ENCODE results near the gene RPS24.

- TF ChIP-seq CTCF (IDR thresholded peaks at IDR 0.05 in 8 of 11, conservative IDR thresholded peaks at IDR 0.05 in 3 of 11) (no peak), POLR2AphosphoS5 (IDR thresholded peaks at IDR 0.05) (no peak)
These were observed 11.0 kb downstream of the RPS24 start for GRCh38 chr10:78044699-78045098.

Measured in spleen (tissue), 7 donors.